SW480 (cell line): ENCODE data around the gene PAAF1.

ENCODE experiments used
- DNase-seq: peaks from one replicate; pipeline ENCODE4 v3.0.0-alpha.2; 2016; ENCODE audit warnings: low spot score

The PAAF1 gene

DNA sequence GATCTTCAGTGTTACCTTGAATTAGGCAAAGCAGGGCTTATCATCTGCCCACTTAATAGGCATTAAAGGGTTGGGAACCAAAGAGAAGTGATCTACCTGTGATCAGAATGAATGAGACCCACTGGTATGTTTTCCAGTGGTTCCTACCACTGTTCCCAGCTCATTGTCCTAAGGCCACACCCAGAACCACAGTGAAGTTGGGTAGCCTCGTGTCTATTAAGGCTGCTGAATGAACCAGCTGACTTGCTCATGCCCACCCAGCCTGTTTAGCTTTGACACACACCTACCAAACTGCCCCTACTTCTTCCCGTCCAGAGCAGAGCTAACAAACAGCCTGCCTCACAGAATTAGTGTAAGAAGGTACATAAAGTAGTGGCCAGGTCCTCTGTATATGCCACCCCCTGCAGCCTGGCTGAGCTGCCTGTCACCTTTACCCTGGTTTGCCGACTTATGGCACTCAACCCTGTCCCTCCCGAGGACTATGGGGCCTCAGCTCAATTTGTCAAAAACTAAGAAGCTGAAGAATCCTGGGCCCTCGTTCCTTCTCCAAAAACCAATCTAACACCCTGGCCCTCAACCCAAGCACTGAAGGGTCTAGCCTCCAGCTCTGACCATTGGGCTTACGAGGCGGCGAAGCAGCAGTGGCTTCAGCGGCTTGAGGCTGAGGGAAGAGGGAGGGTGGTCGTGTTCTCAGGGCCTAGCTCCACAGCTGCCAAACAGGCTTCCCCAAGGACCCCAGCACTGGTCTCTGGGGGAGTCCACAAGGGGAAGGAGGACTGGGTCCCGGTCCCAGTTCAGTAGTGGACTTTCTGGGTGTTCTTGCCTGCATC lies 96.0 kb downstream of the PAAF1 start:
- DNase-seq, result peak; percentile 60

- no peak for DNase-seq
Measured at GRCh38 chr11:73974604-73975478, 98.0 kb downstream of the PAAF1 start.

DNA sequence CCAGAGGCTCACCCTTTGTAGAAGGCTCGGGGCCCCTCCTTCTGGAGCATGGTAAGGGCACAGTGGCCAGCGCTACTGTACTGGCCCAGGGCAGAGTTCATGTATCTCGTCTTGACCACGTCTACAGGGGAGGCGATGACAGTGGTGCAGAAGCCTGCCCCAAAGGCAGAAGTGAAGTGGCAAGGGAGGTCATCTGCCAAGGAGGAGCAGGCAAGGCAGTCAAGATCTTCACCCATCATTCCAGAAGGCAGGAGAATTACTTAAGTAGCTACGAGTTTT lies 98.6 kb downstream of the PAAF1 start:
- DNase-seq, result no peak

DNA sequence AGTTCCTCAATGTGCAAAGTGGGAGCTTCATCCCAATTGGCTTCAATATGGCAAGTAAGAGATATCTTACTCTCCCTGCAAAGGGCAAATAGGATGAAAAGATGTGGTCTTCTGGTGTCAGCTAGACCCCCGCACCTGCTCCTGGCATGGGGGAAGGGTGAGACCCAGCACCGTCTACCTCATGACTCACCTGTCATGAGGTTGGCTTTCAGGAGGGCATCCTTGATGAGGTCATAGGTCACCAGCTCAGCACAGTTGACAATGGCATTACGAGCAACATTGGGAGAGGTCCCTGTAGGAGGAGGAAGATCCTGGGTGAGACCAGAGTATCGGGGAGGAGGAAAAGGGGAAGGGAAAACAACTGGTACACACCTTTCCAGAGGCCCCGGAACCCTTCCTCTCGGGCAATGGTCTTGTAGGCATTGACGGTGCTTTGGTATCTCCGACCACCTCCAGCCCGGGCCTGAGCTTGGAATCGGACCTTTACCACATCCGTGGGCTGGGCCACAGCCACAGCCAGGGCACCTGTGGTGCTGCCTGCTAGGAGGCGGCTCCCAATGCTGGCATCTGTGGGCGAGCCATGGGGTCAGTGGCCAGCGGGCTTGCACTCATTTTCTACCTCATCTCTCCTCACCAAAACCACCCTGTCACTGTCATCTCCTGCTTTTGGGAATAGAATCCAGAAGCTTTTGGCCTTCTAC lies 99.8 kb downstream of the PAAF1 start:
- no peak for DNase-seq

DNA sequence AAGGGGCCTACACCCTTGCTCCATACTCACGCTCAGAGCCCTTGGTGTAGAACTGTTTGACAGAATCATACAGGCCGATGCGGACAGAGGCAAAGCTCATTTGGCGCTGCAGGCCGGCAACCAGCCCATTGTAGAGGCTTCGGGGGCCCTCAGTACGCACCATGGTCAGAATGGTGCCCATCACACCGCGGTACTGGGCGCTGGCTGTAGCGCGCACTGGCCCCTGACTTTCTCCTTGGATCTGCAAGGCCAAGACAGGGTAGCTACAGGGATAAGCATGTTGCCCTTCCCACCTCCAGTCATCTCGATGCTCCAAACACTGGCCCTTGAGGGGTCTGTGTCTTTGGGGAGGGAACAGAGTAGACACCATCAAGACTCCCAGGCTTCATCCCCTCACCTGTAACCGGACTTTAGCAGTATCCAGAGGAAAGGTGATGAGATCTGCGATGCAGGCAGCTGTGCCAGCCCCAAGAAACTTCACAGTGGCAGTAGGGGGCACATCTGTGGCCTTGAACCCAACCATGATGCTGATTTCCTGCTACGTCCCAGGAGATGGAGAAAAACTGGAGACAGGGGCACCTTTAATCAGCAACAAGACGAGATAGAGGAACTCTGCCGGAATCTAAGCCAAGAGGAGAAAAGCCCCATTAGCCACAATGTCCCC lies 101.2 kb downstream of the PAAF1 start:
- no peak for DNase-seq

- DNase-seq, result no peak
Measured at GRCh38 chr11:73978576-73979086, 101.8 kb downstream of the PAAF1 start.

- DNase-seq, result no peak
Measured at GRCh38 chr11:73980001-73980961, 103.5 kb downstream of the PAAF1 start.
